Measurements from ENCODE around the gene GAK. TPM values are rescaled to one million over a fixed set of nuclear protein-coding genes. Genes with fewer than 3 reads are reported as not detected.

GAK gene
- total RNA-seq, 1 donor from 2014 or later: 97.1 TPM

- Mint-ChIP-seq H3K4me3 (no peak overlapping the region), H3K27ac (no peak overlapping the region), H3K27me3 (peaks cover 10% of the 10 kb centered on the region), H3K9me3 (peaks cover 8% of the 10 kb centered on the region), H3K4me1 (ENCODE audit: unreplicated experiment) (no peaks in the 10 kb centered on the region), H3K36me3 (no peaks in the 10 kb centered on the region)
- DNase-seq (ENCODE audit: extremely low spot score, unreplicated experiment): no peak
- TF ChIP-seq, protein P1, sequence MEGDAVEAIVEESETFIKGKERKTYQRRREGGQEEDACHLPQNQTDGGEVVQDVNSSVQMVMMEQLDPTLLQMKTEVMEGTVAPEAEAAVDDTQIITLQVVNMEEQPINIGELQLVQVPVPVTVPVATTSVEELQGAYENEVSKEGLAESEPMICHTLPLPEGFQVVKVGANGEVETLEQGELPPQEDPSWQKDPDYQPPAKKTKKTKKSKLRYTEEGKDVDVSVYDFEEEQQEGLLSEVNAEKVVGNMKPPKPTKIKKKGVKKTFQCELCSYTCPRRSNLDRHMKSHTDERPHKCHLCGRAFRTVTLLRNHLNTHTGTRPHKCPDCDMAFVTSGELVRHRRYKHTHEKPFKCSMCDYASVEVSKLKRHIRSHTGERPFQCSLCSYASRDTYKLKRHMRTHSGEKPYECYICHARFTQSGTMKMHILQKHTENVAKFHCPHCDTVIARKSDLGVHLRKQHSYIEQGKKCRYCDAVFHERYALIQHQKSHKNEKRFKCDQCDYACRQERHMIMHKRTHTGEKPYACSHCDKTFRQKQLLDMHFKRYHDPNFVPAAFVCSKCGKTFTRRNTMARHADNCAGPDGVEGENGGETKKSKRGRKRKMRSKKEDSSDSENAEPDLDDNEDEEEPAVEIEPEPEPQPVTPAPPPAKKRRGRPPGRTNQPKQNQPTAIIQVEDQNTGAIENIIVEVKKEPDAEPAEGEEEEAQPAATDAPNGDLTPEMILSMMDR (conservative IDR thresholded peaks at IDR 0.05): no peak
These were observed 128.2 kb downstream of the GAK start for GRCh38 chr4:803884-804283.

DNA sequence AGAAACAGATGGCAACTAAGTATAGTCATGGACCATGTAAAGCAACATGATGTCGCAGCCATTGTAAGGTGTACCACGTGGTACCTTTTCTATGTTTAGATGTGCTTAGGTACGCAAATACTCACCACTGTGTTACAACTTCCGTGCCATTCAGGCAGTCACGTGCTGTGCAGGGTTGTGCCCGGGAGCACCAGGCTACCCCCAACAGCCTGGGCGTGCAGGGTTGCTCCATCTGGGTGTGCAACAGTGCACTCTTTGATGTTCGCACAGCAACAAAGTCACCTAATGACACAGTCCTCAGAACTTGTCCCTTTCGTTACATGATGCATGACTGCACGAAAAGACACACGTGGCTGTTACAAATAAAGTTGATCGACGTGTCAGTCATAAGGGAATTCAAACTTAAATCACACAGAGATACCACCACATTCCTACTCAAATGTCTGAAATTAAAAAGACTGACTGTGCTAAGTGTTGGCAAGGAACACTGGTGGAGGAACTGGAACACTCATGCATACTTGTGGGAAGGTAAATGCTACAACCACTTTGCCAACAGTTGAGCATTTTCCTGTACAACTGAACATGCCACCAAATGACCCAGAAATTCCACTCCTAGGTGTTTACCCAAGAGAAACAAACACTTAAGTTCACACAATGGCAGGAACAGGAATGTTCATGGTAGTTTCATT lies 130.5 kb downstream of the GAK start:
- Mint-ChIP-seq H3K4me3 (no peak overlapping the region), H3K27me3 (peaks cover 14% of the 10 kb centered on the region)

More for the DNA sequence above, 130.5 kb downstream of the GAK start:
- DNase-seq (ENCODE audit: extremely low spot score, unreplicated experiment): no peak
- peaks cover 8% of the 10 kb centered on the region for H3K9me3 Mint-ChIP-seq
- no peaks in the 10 kb centered on the region for H3K36me3 Mint-ChIP-seq
- H3K27ac Mint-ChIP-seq: no peak overlapping the region
- TF ChIP-seq, protein P1 (conservative IDR thresholded peaks at IDR 0.05): no peak
- no peaks in the 10 kb centered on the region for H3K4me1 Mint-ChIP-seq (ENCODE audit: unreplicated experiment)

Other genes with a start within 250 kb of the GAK start
- gene SLC49A3, start 243.2 kb downstream of the GAK start, total RNA-seq (ENCODE audit: low replicate concordance): 2.5 and 3.3 TPM in 2 replicates
- 64.3 and 66.7 TPM in 2 replicates for gene PCGF3, start 226.5 kb downstream of the GAK start, total RNA-seq (ENCODE audit: low replicate concordance)
- gene CPLX1, start 106.2 kb downstream of the GAK start, total RNA-seq (ENCODE audit: low replicate concordance): 3.7 and 5.6 TPM in 2 replicates
- gene TMEM175, start 144 bp upstream of the GAK start, total RNA-seq (ENCODE audit: low replicate concordance): 21.4 and 33.6 TPM in 2 replicates
- 17.0 and 21.2 TPM in 2 replicates for gene DGKQ, start 41.3 kb upstream of the GAK start, total RNA-seq (ENCODE audit: low replicate concordance)
- 20.7 and 37.2 TPM in 2 replicates for gene IDUA, start 54.7 kb upstream of the GAK start, total RNA-seq (ENCODE audit: low replicate concordance)
- 2.8 and 3.8 TPM in 2 replicates for gene SLC26A1, start 61.1 kb upstream of the GAK start, total RNA-seq (ENCODE audit: low replicate concordance)
- 20.5 and 30.9 TPM in 2 replicates for gene FGFRL1, start 79.3 kb upstream of the GAK start, total RNA-seq (ENCODE audit: low replicate concordance)
- 3.0 and 3.5 TPM in 2 replicates for gene RNF212, start 181.2 kb upstream of the GAK start, total RNA-seq (ENCODE audit: low replicate concordance)
- gene SPON2, start 240.3 kb upstream of the GAK start, total RNA-seq (ENCODE audit: low replicate concordance): 8.8 and 10.4 TPM in 2 replicates